Sciatic nerve (tissue), 2 donors: Measurements from ENCODE around the gene RPS6KA5. TPM values are rescaled to one million over a fixed set of nuclear protein-coding genes. Genes with fewer than 3 reads are reported as not detected.
A peak's percentile ranks its signal among the peaks of the same experiment; 100 is the strongest.
"Not testable (repeated sequence)": the region's sequence is repeated elsewhere in the genome, so short reads cannot be mapped to it uniquely, and the experiment has no call there.

Experiments
- ATAC-seq: fragments of 200-7000 bp; cut with Tn5 transposase; one replicate; pipeline ENCODE4 v1.9.1; 2020; ENCODE audit warnings: mild to moderate bottlenecking, moderate library complexity
- DNase-seq: peaks from one replicate; pipeline ENCODE4 v3.0.0-alpha.2; 2020; ENCODE audit warnings: low spot score
- intact Hi-C: fragments of 100-400 bp; cut with DNase I; formaldehyde crosslinking; loops from one replicate; pipeline ENCODE4 v1.14.2; 2022
- total RNA-seq: library from RNA; stranded (reverse); fragmentation: NEBNext Ultra II Directional; extraction: Animal tissue kit (Norgen Biotek cat#: 25700); gene quantifications from one replicate; pipeline ENCODE4 v1.2.1, GENCODE V29; 2021
- donor health status: DM: no; HTN: no; CAD: no.
- donor health status: DM: no; HTN: no; CAD: no.

Gene RPS6KA5
- total RNA-seq, 1 donor from 2014 or later = 30.4 TPM

DNA sequence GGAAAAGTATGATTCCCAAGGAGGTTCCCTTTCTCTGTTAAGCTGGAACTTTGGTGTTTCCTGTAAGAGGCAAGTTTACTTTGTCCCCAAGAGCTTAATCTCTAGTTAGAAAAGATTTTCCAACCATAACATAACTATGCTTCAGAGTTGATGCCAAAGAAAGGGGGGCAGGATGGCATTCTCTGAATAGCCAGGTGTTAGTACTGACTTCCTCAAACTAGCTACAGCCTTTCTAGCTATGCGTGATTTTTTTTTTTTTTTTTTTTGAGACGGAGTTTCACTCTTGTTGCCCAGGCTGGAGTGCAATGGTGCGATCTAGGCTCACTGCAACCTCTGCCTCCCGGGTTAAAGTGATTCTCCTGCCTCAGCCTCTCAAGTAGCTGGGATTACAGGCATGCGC is 204.3 kb downstream of the RPS6KA5 start:
- ATAC-seq, intact Hi-C loops, DNase-seq: not testable (repeated sequence)

GRCh38 chr14:90853116-90853515 is 207.3 kb downstream of the RPS6KA5 start:
- DNase-seq = no peak
- intact Hi-C loops = no loop called here
- ATAC-seq = no peak

GRCh38 chr14:90851327-90852036 is 209.0 kb downstream of the RPS6KA5 start:
- no peak for ATAC-seq
- no peak for DNase-seq
- intact Hi-C loops = no loop called here

DNA sequence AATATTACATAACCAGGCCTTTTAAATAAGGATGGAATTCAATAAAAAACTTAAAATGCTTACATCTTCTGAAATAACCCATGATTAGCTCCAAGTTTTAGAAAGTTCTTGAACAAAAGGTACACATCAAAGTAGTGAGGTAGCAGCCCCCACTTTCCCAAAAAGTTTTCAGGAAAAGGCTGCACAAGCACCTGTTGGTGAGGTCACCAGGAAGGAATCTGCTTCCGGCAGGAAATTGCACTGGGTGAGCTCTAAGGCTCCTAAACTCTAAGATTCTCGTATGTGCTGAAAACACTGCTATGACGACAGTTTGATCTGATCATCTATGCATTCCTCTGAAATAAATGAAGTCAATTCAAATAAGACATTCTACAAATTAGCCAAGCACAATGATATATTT is 210.0 kb downstream of the RPS6KA5 start:
- intact Hi-C loops = no loop called here
- no peak for ATAC-seq

GRCh38 chr14:90849787-90850444 is 210.5 kb downstream of the RPS6KA5 start:
- DNase-seq (no peak), ATAC-seq (no peak)
- intact Hi-C loops = no loop called here

More for the DNA sequence above, 210.0 kb downstream of the RPS6KA5 start:
- DNase-seq = no peak

GRCh38 chr14:90848944-90849731 is 211.3 kb downstream of the RPS6KA5 start:
- intact Hi-C loops = no loop called here
- ATAC-seq (no peak), DNase-seq (no peak)

- intact Hi-C loops = no loop called here
- ATAC-seq (no peak), DNase-seq (no peak)
These were observed 213.9 kb downstream of the RPS6KA5 start for GRCh38 chr14:90846511-90846910.

DNA sequence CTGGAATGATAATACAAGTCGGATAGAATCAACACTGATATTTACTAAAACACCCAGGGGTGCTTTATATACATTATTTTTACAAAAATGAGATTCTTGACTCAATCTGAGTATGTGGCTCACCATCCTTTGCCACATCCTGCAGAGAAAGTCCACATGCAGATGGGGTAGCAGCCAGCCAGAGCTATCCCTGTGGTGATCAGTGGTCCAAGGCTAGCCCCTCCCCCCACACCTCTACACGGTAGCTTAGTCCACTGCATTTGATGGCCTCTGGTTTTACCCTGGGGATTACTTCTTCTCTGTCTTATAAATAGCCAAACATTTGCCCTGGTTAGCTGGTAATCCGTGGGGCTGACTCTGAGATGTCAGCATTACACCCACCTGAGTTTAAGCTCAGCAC is 216.1 kb downstream of the RPS6KA5 start:
- no peak for DNase-seq
- intact Hi-C loops = no loop called here

DNA sequence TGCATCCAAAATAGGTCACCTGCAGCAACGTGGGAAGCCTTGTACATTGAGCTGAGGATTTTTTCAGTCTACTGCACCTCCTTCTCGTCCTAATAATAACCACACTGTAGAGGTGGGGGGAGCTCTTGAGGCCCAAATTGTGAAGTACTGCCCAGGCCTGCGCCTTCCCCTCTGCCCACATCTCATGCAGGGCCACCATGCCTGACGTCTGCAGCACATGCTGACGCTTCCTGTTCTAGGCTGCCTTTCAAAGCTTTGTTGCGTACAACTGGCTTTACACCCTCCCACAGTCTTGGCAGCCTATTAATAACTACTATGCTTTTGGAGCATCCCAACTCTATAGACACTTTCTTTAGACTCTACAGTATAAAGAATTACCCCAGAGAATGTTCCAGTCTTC is 217.7 kb downstream of the RPS6KA5 start:
- ATAC-seq (no peak), DNase-seq (no peak)
- intact Hi-C loops = no loop called here

More for the DNA sequence above, 216.1 kb downstream of the RPS6KA5 start:
- no peak for ATAC-seq

DNA sequence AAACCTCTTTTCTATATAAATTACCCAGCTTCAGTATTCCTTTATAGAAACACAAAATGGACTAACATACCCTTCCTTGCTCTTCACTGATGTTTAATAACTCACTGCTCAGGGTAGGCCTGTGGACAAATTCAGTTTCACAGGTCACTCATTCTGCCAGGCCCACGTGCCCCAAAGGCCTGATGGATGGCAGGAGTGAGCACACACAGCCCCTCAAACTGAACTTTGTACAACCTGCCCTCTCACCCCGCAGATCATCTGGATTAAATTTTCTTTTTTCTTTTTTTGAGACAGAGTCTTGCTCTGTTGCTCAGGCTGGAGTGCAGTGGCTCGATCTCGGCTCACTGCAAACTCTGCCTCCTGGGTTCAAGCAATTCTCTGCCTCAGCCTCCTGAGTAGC is 219.8 kb downstream of the RPS6KA5 start:
- ATAC-seq, DNase-seq, intact Hi-C loops: not testable (repeated sequence)

DNA sequence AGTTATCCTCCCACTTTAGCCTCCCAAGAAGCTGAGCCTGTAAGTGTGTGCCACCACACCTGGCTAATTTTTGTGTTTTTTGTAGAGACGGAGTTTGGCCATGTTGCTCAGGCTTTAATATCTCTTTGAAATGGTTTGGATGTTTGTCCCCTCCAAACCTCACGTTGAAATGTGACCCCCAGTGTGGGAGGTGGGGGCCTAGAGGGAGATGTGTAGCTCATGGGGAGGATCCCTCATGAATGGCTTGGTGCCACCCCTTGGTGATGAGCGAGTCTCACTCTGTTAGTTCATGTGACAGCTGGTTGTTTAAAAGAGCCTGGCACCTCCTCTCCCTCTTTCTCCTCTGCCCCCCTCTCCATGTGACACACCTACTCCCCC is 220.6 kb downstream of the RPS6KA5 start:
- ATAC-seq = no peak
- intact Hi-C loops = no loop called here
- no peak for DNase-seq

- intact Hi-C loops = no loop called here
- ATAC-seq (peak; percentile 95), DNase-seq (peak; percentile 82)
These were observed 221.2 kb downstream of the RPS6KA5 start for GRCh38 chr14:90839024-90839888.

DNA sequence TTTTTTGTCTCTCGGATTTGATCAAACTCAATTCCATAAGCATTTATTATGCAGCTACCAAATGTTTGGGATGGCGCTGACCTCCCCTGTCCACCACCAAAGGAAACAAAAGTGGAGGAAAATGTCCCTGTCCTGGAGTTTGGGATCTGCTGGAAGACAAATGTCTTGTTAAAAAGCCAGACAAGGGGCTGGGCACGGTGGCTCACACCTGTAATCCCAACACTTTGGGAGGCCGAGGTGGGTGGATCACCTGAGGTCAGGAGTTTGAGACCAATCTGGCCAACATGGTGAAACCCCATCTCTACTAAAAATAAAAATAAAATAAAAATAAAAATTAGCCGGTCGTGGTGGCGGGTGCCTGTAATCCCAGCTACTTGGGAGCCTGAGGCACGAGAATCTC is 221.9 kb downstream of the RPS6KA5 start:
- not testable (repeated sequence) for DNase-seq

DNA sequence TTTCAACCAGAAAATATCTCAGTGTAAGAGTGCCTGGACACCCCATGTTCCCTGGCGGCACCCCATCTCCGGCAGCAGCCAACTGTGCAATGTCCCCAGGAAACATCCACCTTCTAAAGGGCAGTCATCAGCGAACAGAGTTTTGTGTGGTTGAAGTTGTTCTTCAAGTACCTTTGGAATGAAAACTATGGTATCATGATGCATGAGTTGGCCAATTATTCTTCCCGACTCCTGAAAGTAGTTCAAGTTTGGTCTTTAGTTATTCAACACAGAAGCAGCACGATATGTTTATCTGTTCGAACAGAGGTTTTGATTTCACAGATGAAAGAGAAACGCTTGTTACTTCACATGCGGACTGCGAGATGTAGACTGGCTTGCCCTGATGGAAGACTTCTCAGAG is 223.1 kb downstream of the RPS6KA5 start:
- ATAC-seq (no peak), DNase-seq (no peak)
- intact Hi-C loops = no loop called here

More for the DNA sequence above, 221.9 kb downstream of the RPS6KA5 start:
- intact Hi-C loops, ATAC-seq: not testable (repeated sequence)

DNA sequence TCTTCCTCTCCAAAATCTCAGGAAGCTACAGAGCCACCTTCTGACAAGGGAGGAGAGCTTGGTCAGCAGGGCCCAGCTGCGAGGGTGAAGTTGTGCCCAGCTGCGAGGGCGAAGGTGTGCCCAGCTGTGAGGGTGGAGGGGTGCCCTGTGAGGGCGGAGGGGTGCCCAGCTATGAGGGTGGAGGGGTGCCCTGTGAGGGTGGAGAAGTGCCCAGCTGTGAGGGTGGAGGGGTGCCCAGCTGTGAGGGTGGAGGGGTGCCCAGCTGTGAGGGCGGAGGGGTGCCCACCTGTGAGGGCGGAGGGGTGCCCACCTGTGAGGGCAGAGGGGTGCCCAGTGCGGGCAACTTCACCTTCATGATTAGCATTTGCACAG is 223.8 kb downstream of the RPS6KA5 start:
- intact Hi-C loops = no loop called here
- DNase-seq = no peak
- no peak for ATAC-seq

GRCh38 chr14:90831821-90832220 is 228.6 kb downstream of the RPS6KA5 start:
- ATAC-seq = no peak
- no peak for DNase-seq
- intact Hi-C loops = no loop called here

- intact Hi-C loops = no loop called here
- no peak for ATAC-seq
- no peak for DNase-seq
These were observed 229.3 kb downstream of the RPS6KA5 start for GRCh38 chr14:90830931-90831701.

GRCh38 chr14:90829677-90830076 is 230.8 kb downstream of the RPS6KA5 start:
- DNase-seq = no peak
- no peak for ATAC-seq
- intact Hi-C loops = no loop called here
